ENCODE measurements around the gene ITGB1BP1. TPM values are rescaled to one million over a fixed set of nuclear protein-coding genes. Genes with fewer than 3 reads are reported as not detected.

ITGB1BP1 gene
- total RNA-seq, 1 donor from 2014 or later, result 17.3 TPM

DNA sequence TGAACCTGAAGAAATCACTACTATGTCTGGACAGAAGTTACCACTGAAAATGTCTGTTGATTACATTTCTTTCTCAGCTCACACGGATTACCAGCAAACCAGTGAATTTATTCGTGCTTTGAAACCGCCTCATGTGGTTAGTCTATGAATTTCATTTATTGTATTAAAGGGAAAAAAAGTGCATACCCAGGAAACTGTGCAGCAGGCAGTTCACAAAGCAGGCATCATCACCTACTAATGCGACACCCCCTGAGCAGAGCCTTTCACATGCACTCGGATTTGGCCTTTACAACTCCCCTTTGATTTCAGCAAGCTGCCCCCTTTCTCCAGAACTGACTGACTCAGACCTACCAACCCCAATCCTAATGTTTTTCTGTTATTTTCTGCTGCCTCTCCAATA lies 20.2 kb upstream of the ITGB1BP1 start:
- H3K27ac Mint-ChIP-seq, result no peak overlapping the region
- Histone ChIP-seq H3K27me3 (no peaks in the 10 kb centered on the region), H3K79me2 (ENCODE audit: low read depth) (no peaks in the 10 kb centered on the region), H3K9me3 (ENCODE audit: low read depth) (no peaks in the 10 kb centered on the region), H3K9ac (no peak overlapping the region), H4K20me1 (ENCODE audit: low read depth) (peaks cover 3% of the 10 kb centered on the region), H2AFZ (replicated peaks) (no peak overlapping the region), H3K4me1 (no peaks in the 10 kb centered on the region), H3K4me2 (no peak overlapping the region), H3F3A (ENCODE audit: low read depth) (no peaks in the 10 kb centered on the region), H3K4me3 (no peak overlapping the region), H3K27ac (no peak overlapping the region), H3K36me3 (peaks cover 23% of the 10 kb centered on the region)
- H3K4me1 Mint-ChIP-seq, result no peaks in the 10 kb centered on the region
- peaks cover 35% of the 10 kb centered on the region for H3K36me3 Mint-ChIP-seq
- H3K27me3 Mint-ChIP-seq (ENCODE audit: insufficient read depth, low read depth), result peaks cover 5% of the 10 kb centered on the region
- no peak overlapping the region for H3K4me3 Mint-ChIP-seq
- TF ChIP-seq EZH2 (IDR thresholded peaks at IDR 0.05), result no peak
- TF ChIP-seq, protein P1, sequence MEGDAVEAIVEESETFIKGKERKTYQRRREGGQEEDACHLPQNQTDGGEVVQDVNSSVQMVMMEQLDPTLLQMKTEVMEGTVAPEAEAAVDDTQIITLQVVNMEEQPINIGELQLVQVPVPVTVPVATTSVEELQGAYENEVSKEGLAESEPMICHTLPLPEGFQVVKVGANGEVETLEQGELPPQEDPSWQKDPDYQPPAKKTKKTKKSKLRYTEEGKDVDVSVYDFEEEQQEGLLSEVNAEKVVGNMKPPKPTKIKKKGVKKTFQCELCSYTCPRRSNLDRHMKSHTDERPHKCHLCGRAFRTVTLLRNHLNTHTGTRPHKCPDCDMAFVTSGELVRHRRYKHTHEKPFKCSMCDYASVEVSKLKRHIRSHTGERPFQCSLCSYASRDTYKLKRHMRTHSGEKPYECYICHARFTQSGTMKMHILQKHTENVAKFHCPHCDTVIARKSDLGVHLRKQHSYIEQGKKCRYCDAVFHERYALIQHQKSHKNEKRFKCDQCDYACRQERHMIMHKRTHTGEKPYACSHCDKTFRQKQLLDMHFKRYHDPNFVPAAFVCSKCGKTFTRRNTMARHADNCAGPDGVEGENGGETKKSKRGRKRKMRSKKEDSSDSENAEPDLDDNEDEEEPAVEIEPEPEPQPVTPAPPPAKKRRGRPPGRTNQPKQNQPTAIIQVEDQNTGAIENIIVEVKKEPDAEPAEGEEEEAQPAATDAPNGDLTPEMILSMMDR (IDR thresholded peaks at IDR 0.05), result no peak
- TF ChIP-seq EZH2phosphoT487 (IDR thresholded peaks at IDR 0.05), result no peak
- no peak for DNase-seq (ENCODE audit: low spot score)
- H3K9me3 Mint-ChIP-seq, result no peaks in the 10 kb centered on the region

DNA sequence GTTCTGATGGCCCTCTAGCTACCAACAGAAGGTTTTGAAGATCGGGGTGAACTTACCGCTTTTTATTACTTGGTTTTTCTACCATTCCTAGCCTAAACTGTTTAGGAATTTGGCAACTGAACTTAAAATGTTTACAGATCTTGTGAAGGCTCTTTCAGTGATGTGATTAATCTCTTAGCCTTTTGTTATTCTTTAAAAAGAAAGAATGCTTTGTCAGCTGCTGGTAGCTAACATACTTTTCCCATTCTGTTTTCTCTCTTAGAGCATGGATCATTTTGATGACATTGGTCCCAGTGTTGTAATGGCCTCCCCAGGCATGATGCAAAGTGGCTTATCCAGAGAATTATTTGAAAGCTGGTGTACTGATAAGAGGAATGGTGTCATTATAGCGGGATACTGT lies 18.2 kb upstream of the ITGB1BP1 start:
- no peaks in the 10 kb centered on the region for H3K4me1 ChIP-seq
- TF ChIP-seq EZH2 (IDR thresholded peaks at IDR 0.05) (no peak), EZH2phosphoT487 (IDR thresholded peaks at IDR 0.05) (no peak)
- TF ChIP-seq, protein P1 (IDR thresholded peaks at IDR 0.05), result no peak
- peaks cover 39% of the 10 kb centered on the region for H3K36me3 ChIP-seq
- H3K79me2 ChIP-seq (ENCODE audit: low read depth), result no peaks in the 10 kb centered on the region
- H3K27me3 ChIP-seq, result no peaks in the 10 kb centered on the region
- no peak overlapping the region for H2AFZ ChIP-seq (replicated peaks)
- H3K4me2 ChIP-seq, result no peak overlapping the region
- no peaks in the 10 kb centered on the region for H3F3A ChIP-seq (ENCODE audit: low read depth)
- Mint-ChIP-seq H3K9me3 (no peaks in the 10 kb centered on the region), H3K27me3 (ENCODE audit: insufficient read depth, low read depth) (peaks cover 5% of the 10 kb centered on the region), H3K27ac (no peak overlapping the region), H3K4me1 (no peaks in the 10 kb centered on the region), H3K36me3 (peaks cover 33% of the 10 kb centered on the region), H3K4me3 (no peak overlapping the region)
- no peak for DNase-seq (ENCODE audit: low spot score)
- no peak overlapping the region for H3K27ac ChIP-seq
- peaks cover 3% of the 10 kb centered on the region for H4K20me1 ChIP-seq (ENCODE audit: low read depth)
- H3K9ac ChIP-seq, result no peak overlapping the region
- no peaks in the 10 kb centered on the region for H3K9me3 ChIP-seq (ENCODE audit: low read depth)
- no peak overlapping the region for H3K4me3 ChIP-seq

DNA sequence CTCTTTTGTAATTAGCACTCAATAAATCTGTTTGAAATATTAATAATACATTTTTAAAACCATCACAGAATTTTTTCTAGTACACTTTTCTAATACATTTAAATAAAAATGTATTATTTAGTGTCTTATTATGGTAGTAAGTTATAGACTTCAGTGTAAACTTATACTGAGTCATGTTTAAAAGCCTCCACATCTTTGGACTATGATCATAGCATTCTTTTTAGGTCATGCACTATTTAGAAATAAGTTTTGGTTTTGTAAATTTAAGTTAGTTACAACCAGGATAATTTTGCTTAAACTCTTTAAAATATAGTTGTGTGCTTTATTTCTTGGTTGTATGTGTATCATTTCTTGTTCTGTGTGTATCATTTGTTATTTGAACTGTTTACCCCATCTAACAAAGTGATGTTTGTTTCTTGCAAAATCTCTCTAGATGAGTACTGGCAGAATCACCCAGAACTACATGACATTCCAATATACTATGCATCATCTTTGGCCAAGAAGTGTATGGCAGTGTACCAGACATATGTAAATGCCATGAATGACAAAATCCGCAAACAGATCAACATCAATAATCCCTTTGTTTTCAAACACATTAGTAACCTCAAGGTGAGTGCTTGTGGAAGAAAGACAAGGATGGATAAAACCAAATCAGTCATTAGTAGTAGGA lies 16.9 kb upstream of the ITGB1BP1 start:
- no peak for DNase-seq (ENCODE audit: low spot score)
- no peaks in the 10 kb centered on the region for H3K9me3 Mint-ChIP-seq
- H3K4me3 ChIP-seq, result no peak overlapping the region
- H3K27ac Mint-ChIP-seq, result no peak overlapping the region
- H3K4me1 Mint-ChIP-seq, result no peaks in the 10 kb centered on the region
- H3K79me2 ChIP-seq (ENCODE audit: low read depth), result no peaks in the 10 kb centered on the region
- no peak overlapping the region for H3K9ac ChIP-seq
- H3K36me3 ChIP-seq, result peaks cover 34% of the 10 kb centered on the region
- H4K20me1 ChIP-seq (ENCODE audit: low read depth), result peaks cover 3% of the 10 kb centered on the region
- H3F3A ChIP-seq (ENCODE audit: low read depth), result no peaks in the 10 kb centered on the region
- H3K4me2 ChIP-seq, result no peak overlapping the region
- H3K27ac ChIP-seq, result no peak overlapping the region
- H2AFZ ChIP-seq (replicated peaks), result no peak overlapping the region
- H3K27me3 ChIP-seq, result no peaks in the 10 kb centered on the region
- H3K4me1 ChIP-seq, result no peaks in the 10 kb centered on the region
- no peaks in the 10 kb centered on the region for H3K9me3 ChIP-seq (ENCODE audit: low read depth)
- no peak overlapping the region for H3K4me3 Mint-ChIP-seq
- no peak for TF ChIP-seq EZH2 (IDR thresholded peaks at IDR 0.05)
- TF ChIP-seq, protein P1 (IDR thresholded peaks at IDR 0.05), result no peak
- no peak for TF ChIP-seq EZH2phosphoT487 (IDR thresholded peaks at IDR 0.05)
- no peaks in the 10 kb centered on the region for H3K27me3 Mint-ChIP-seq (ENCODE audit: insufficient read depth, low read depth)
- H3K36me3 Mint-ChIP-seq, result peaks cover 30% of the 10 kb centered on the region

All from neural progenitor cell (in vitro differentiated cells).